H1 (cell line): ENCODE results near the gene CDS2.

Experiments used
- ATF2 ChIP-seq: IDR thresholded peaks from 2 replicates; pipeline ENCODE4 v1.6.1; 2012; ENCODE audit warnings: low read length, inconsistent platforms
- CHD2 ChIP-seq: IDR thresholded peaks from 2 replicates; pipeline ENCODE4 v1.6.1; 2012; ENCODE audit warnings: low read length, improper control_type of control experiment
- E2F6 ChIP-seq: IDR thresholded peaks from 2 replicates; pipeline ENCODE4 v1.6.1; 2012; ENCODE audit warnings: inconsistent platforms
- EZH2 ChIP-seq: fragments of 200-600 bp; sonication (generic); IDR thresholded peaks from 2 replicates; pipeline ENCODE4 v1.7.1; 2012; ENCODE audit warnings: low read depth, mild to moderate bottlenecking, moderate library complexity, low read length, inconsistent platforms; ENCODE audit not compliant: severe bottlenecking
- HDAC2 ChIP-seq, 2 experiments: fragments of 300-600 bp in 1 of 2; sonication (generic) in 1 of 2; IDR thresholded peaks; 2 replicates each; pipeline ENCODE4 v1.6.1; 2011 to 2012; ENCODE audit warnings: low read depth in 2 of 2, low read length in 2 of 2, mild to moderate bottlenecking in 2 of 2, moderate library complexity in 2 of 2, borderline replicate concordance in 1 of 2, inconsistent platforms in 1 of 2
- POLR2A ChIP-seq, 2 experiments: IDR thresholded peaks; 1 replicate in 1 of 2; 2 replicates in 1 of 2; pipeline ENCODE4 v1.6.1; 2011; ENCODE audit warnings: low read depth in 2 of 2, low read length in 2 of 2, mild to moderate bottlenecking in 2 of 2; ENCODE audit errors: control extremely low read depth in 1 of 2
- RFX5 ChIP-seq: IDR thresholded peaks from 2 replicates; pipeline ENCODE4 v1.6.1; 2011; ENCODE audit warnings: low read depth, low read length, improper control_type of control experiment, borderline replicate concordance
- TF ChIP-seq, protein P1 (sequence below), 3 experiments: IDR thresholded peaks; 1 replicate in 2 of 3; 2 replicates in 1 of 3; pipeline versions ENCODE4 v1.5.1 to v1.6.1; 2011; ENCODE audit warnings: low read length in 3 of 3, mild to moderate bottlenecking in 3 of 3, inconsistent platforms in 2 of 3, low read depth in 1 of 3, moderate library complexity in 1 of 3; ENCODE audit not compliant: insufficient read depth in 1 of 3; ENCODE audit errors: control extremely low read depth in 1 of 3

GRCh38 chr20:5088688-5089087 lies 38.1 kb upstream of the CDS2 start:
- no peak for TF ChIP-seq HDAC2 (IDR thresholded peaks at IDR 0.05; ENCODE audit: borderline replicate concordance in 1 of 2, low read depth in 2 of 2, low read length in 2 of 2)
- TF ChIP-seq, protein P1, sequence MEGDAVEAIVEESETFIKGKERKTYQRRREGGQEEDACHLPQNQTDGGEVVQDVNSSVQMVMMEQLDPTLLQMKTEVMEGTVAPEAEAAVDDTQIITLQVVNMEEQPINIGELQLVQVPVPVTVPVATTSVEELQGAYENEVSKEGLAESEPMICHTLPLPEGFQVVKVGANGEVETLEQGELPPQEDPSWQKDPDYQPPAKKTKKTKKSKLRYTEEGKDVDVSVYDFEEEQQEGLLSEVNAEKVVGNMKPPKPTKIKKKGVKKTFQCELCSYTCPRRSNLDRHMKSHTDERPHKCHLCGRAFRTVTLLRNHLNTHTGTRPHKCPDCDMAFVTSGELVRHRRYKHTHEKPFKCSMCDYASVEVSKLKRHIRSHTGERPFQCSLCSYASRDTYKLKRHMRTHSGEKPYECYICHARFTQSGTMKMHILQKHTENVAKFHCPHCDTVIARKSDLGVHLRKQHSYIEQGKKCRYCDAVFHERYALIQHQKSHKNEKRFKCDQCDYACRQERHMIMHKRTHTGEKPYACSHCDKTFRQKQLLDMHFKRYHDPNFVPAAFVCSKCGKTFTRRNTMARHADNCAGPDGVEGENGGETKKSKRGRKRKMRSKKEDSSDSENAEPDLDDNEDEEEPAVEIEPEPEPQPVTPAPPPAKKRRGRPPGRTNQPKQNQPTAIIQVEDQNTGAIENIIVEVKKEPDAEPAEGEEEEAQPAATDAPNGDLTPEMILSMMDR (IDR thresholded peaks at IDR 0.05; ENCODE audit: control extremely low read depth in 1 of 3, insufficient read depth in 1 of 3, low read depth in 1 of 3, low read length in 3 of 3) = no peak
- TF ChIP-seq E2F6 = no peak
- TF ChIP-seq CHD2 = no peak
- no peak for TF ChIP-seq ATF2
- TF ChIP-seq POLR2A (IDR thresholded peaks at IDR 0.05; ENCODE audit: control extremely low read depth in 1 of 2, low read depth in 2 of 2, low read length in 2 of 2) = no peak
- no peak for TF ChIP-seq EZH2
- TF ChIP-seq RFX5 = no peak
